Neural cell (in vitro differentiated cells): ENCODE measurements around the gene FERMT3. TPM values are rescaled to one million over a fixed set of nuclear protein-coding genes. Genes with fewer than 3 reads are reported as not detected.

Source experiments
- H2AFZ ChIP-seq: fragments of 200-600, 300-800 bp; sonication (generic), shearing (Covaris generic); 2 replicates; pipeline ENCODE4 v1.6.0; 2014; ENCODE audit warnings: low read depth, mild to moderate bottlenecking, antibody characterized with exemption, low read length, moderate library complexity
- H3F3A ChIP-seq: fragments of 200-600 bp; shearing (Covaris generic); 2 replicates; pipeline ENCODE4 v1.6.1; 2016; ENCODE audit warnings: mild to moderate bottlenecking, moderate library complexity, mixed read lengths, antibody characterized with exemption, low read length; ENCODE audit not compliant: insufficient read depth, poor library complexity, severe bottlenecking
- H3K27ac ChIP-seq: fragments of 200-600, 300-800 bp; sonication (generic), shearing (Covaris generic); 2 replicates; pipeline ENCODE4 v1.5.1; 2014; ENCODE audit warnings: mild to moderate bottlenecking, low read length, moderate library complexity
- H3K27me3 ChIP-seq: fragments of 300-800, 200-600 bp; sonication (generic), shearing (Covaris generic); 2 replicates; pipeline ENCODE4 v1.6.0; 2014; ENCODE audit warnings: mild to moderate bottlenecking, low read depth, low read length, moderate library complexity; ENCODE audit not compliant: insufficient read depth
- H3K36me3 ChIP-seq: fragments of 300-800, 200-600 bp; sonication (generic), shearing (Covaris generic); 2 replicates; pipeline ENCODE4 v1.5.1; 2014; ENCODE audit warnings: mild to moderate bottlenecking, antibody characterized with exemption, low read length, moderate library complexity; ENCODE audit not compliant: insufficient read depth
- H3K4me2 ChIP-seq: fragments of 300-800, 200-600 bp; sonication (generic), shearing (Covaris generic); 2 replicates; pipeline ENCODE4 v1.6.0; 2014; ENCODE audit warnings: mild to moderate bottlenecking, low read length
- H3K4me3 ChIP-seq: fragments of 300-800, 200-600 bp; sonication (generic), shearing (Covaris generic); 2 replicates; pipeline ENCODE4 v1.5.1; 2014; ENCODE audit warnings: mild to moderate bottlenecking, low read length, moderate library complexity
- H3K79me2 ChIP-seq: fragments of 200-600 bp; shearing (Covaris generic); replicated peaks from 2 replicates; pipeline ENCODE4 v1.6.0; 2014; ENCODE audit warnings: mild to moderate bottlenecking, low read length, moderate library complexity; ENCODE audit not compliant: insufficient read depth
- H3K9ac ChIP-seq: fragments of 300-800, 200-600 bp; sonication (generic), shearing (Covaris generic); 2 replicates; pipeline ENCODE4 v1.6.1; 2016; ENCODE audit warnings: mild to moderate bottlenecking, low read length, mixed read lengths
- H3K9me2 ChIP-seq: fragments of 200-600 bp; shearing (Covaris generic); 2 replicates; pipeline ENCODE4 v1.6.1; 2016; ENCODE audit warnings: mild to moderate bottlenecking, low read length, mixed read lengths; ENCODE audit not compliant: insufficient read depth
- H3K9me3 ChIP-seq: fragments of 200-600, 300-800 bp; sonication (generic), shearing (Covaris generic); 2 replicates; pipeline ENCODE4 v1.6.1; 2016; ENCODE audit warnings: mild to moderate bottlenecking, mixed run types, low read length, moderate library complexity, mixed read lengths
- H4K20me1 ChIP-seq: fragments of 200-600 bp; shearing (Covaris generic); 2 replicates; pipeline ENCODE4 v1.6.1; 2016; ENCODE audit warnings: mild to moderate bottlenecking, mixed run types; ENCODE audit not compliant: insufficient read depth
- EP300 ChIP-seq: fragments of 450-650 bp; conservative IDR thresholded peaks from 2 replicates; pipeline ENCODE4 v1.6.1; 2014; ENCODE audit warnings: antibody characterized with exemption, mild to moderate bottlenecking, moderate library complexity; ENCODE audit not compliant: poor library complexity, severe bottlenecking
- EZH2 ChIP-seq: fragments of 200-600, 300-800 bp; shearing (Covaris generic), sonication (generic); IDR thresholded peaks from 2 replicates; pipeline ENCODE4 v1.6.1; 2014; ENCODE audit warnings: antibody characterized with exemption, low read length, borderline replicate concordance, mild to moderate bottlenecking; ENCODE audit not compliant: insufficient read depth, poor library complexity, severe bottlenecking
- MXI1 ChIP-seq: fragments of 450-650 bp; conservative IDR thresholded peaks from 2 replicates; pipeline ENCODE4 v1.6.1; 2014; ENCODE audit warnings: antibody characterized with exemption, mild to moderate bottlenecking; ENCODE audit not compliant: poor library complexity, severe bottlenecking
- POLR2AphosphoS5 ChIP-seq: IDR thresholded peaks from 2 replicates; pipeline ENCODE4 v1.6.1; 2012
- RAD21 ChIP-seq: fragments of 450-650 bp; conservative IDR thresholded peaks from 2 replicates; pipeline ENCODE4 v1.6.1; 2014; ENCODE audit warnings: antibody characterized with exemption, mild to moderate bottlenecking, moderate library complexity
- SMC3 ChIP-seq: fragments of 450-650 bp; conservative IDR thresholded peaks from 2 replicates; pipeline ENCODE4 v1.6.1; 2014; ENCODE audit warnings: antibody characterized with exemption, mild to moderate bottlenecking, moderate library complexity; ENCODE audit not compliant: poor library complexity
- TAF1 ChIP-seq: IDR thresholded peaks from 2 replicates; pipeline ENCODE4 v1.6.1; 2012; ENCODE audit warnings: low read depth
- polyA plus RNA-seq: library from polyadenylated mRNA; depleted of rRNA; stranded (reverse); fragments of >200 nt; gene quantifications from 2 replicates; pipeline ENCODE4 v1.2.3, GENCODE V29; 2014
- TF ChIP-seq, protein P1 (sequence below): fragments of 450-650 bp; IDR thresholded peaks from 2 replicates; pipeline ENCODE4 v1.5.1; 2014; ENCODE audit warnings: antibody characterized with exemption, mild to moderate bottlenecking, moderate library complexity; ENCODE audit not compliant: poor library complexity, severe bottlenecking
- TF ChIP-seq, protein P2 (sequence below): IDR thresholded peaks from 2 replicates; pipeline ENCODE4 v1.6.1; 2012; ENCODE audit warnings: borderline replicate concordance

FERMT3 gene
- polyA plus RNA-seq, 1 donor from 2014 or later, result 0.89 TPM

DNA sequence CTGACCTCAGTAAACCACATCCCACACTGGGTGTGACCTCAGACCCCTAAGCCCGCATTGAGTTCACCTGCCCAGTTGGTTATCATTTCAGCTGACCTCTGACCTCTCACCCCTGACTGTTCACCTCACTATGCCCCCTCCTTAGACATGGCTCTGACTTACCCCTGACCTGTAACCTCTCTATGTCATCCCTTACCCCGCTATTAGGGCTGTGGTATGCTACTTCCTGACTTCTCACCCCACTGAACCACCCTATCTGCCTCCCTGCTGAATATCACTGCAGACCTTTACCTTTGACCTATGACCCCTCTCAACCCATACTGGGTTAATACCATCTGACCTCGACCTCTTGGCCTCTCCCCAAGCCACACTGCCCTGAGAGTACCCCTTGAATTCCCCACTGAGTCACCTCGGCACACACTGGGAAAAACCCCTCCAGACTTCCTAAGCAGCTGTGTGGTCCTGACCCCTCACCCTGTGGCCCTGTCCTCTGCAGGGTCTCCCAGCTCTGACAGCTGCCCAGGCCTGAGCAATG, 53.1 kb downstream of the FERMT3 start:
- no peaks in the 10 kb centered on the region for H3K79me2 ChIP-seq
- no peaks in the 10 kb centered on the region for H3K27me3 ChIP-seq
- no peak overlapping the region for H3K4me3 ChIP-seq
- TF ChIP-seq, protein P1, sequence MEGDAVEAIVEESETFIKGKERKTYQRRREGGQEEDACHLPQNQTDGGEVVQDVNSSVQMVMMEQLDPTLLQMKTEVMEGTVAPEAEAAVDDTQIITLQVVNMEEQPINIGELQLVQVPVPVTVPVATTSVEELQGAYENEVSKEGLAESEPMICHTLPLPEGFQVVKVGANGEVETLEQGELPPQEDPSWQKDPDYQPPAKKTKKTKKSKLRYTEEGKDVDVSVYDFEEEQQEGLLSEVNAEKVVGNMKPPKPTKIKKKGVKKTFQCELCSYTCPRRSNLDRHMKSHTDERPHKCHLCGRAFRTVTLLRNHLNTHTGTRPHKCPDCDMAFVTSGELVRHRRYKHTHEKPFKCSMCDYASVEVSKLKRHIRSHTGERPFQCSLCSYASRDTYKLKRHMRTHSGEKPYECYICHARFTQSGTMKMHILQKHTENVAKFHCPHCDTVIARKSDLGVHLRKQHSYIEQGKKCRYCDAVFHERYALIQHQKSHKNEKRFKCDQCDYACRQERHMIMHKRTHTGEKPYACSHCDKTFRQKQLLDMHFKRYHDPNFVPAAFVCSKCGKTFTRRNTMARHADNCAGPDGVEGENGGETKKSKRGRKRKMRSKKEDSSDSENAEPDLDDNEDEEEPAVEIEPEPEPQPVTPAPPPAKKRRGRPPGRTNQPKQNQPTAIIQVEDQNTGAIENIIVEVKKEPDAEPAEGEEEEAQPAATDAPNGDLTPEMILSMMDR, result no peak
- TF ChIP-seq MXI1 (no peak), SMC3 (no peak), RAD21 (no peak), POLR2AphosphoS5 (no peak), EZH2 (no peak), TAF1 (no peak)
- TF ChIP-seq, protein P2, sequence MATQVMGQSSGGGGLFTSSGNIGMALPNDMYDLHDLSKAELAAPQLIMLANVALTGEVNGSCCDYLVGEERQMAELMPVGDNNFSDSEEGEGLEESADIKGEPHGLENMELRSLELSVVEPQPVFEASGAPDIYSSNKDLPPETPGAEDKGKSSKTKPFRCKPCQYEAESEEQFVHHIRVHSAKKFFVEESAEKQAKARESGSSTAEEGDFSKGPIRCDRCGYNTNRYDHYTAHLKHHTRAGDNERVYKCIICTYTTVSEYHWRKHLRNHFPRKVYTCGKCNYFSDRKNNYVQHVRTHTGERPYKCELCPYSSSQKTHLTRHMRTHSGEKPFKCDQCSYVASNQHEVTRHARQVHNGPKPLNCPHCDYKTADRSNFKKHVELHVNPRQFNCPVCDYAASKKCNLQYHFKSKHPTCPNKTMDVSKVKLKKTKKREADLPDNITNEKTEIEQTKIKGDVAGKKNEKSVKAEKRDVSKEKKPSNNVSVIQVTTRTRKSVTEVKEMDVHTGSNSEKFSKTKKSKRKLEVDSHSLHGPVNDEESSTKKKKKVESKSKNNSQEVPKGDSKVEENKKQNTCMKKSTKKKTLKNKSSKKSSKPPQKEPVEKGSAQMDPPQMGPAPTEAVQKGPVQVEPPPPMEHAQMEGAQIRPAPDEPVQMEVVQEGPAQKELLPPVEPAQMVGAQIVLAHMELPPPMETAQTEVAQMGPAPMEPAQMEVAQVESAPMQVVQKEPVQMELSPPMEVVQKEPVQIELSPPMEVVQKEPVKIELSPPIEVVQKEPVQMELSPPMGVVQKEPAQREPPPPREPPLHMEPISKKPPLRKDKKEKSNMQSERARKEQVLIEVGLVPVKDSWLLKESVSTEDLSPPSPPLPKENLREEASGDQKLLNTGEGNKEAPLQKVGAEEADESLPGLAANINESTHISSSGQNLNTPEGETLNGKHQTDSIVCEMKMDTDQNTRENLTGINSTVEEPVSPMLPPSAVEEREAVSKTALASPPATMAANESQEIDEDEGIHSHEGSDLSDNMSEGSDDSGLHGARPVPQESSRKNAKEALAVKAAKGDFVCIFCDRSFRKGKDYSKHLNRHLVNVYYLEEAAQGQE, result no peak
- no peaks in the 10 kb centered on the region for H3F3A ChIP-seq
- no peaks in the 10 kb centered on the region for H4K20me1 ChIP-seq
- no peak overlapping the region for H3K27ac ChIP-seq
- H3K9me3 ChIP-seq, result no peaks in the 10 kb centered on the region
- no peak overlapping the region for H2AFZ ChIP-seq
- no peaks in the 10 kb centered on the region for H3K9me2 ChIP-seq
- H3K4me2 ChIP-seq, result no peak overlapping the region
- no peak overlapping the region for H3K9ac ChIP-seq
- H3K36me3 ChIP-seq, result no peaks in the 10 kb centered on the region

DNA sequence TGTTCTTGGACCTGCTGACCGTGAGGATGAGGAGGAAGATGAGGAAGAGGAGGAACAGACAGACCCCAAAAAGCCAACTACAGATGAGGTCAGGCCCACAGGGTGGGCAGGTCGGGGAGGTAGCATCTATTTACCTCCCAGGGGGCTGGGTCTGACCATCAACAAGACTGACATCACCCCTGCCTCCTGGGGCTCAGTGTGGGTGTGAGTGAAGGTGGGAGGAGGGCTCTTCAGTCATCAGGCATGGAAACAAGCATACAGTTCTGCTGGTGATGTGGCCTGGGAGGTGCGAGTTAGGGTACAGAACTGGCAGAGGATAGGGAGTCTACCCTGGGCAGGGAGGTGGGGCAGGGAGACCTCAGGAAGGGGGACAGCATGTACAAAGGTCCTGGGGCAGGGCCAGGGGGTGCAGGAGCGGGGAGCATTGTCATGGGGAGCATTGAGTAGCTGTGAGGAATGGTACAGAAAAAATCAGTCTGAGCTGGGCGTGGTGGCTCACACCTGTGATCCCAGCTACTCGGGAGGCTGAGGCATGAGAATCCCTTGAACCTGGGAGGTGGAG, 53.7 kb downstream of the FERMT3 start:
- Histone ChIP-seq H3K9me3 (no peaks in the 10 kb centered on the region), H3K79me2 (no peaks in the 10 kb centered on the region), H3K4me2 (no peak overlapping the region), H3K9me2 (no peaks in the 10 kb centered on the region), H3F3A (no peaks in the 10 kb centered on the region), H3K4me3 (no peak overlapping the region), H4K20me1 (no peaks in the 10 kb centered on the region), H3K27ac (no peak overlapping the region), H2AFZ (no peak overlapping the region), H3K27me3 (no peaks in the 10 kb centered on the region), H3K9ac (no peak overlapping the region), H3K36me3 (no peaks in the 10 kb centered on the region)
- TF ChIP-seq, protein P2, result no peak
- TF ChIP-seq EZH2, result no peak
- TF ChIP-seq, protein P1, result no peak
- TF ChIP-seq EP300, result no peak
- TF ChIP-seq POLR2AphosphoS5, result no peak
- TF ChIP-seq TAF1, result no peak
- no peak for TF ChIP-seq RAD21
- no peak for TF ChIP-seq SMC3
- no peak for TF ChIP-seq MXI1
